NCI-H2107 (cell line): ENCODE data around the gene ZFHX3.

ENCODE experiments used
- DNase-seq: peaks from one replicate; lab custom pipeline; 2025; lab: John Stamatoyannopoulos, UW

ZFHX3 gene

DNA sequence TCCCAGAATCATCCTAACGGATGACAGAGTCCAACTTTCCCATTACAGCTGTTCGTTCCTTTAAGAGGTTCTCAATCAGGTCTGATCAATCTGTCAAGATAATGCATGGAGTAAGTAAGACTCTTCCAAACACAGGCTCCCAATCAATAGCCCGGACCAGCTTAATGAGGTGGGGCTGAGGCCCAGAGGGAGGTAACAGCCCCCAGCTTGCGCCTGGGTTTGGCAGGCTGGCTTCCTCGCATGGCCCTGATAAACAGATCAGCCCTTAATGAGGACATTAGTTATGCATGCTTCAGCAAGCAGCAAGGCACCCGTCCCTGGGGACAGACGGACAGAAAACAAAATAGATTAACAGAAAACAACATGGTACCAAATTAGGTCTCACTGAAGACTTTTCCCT is 145.7 kb downstream of the ZFHX3 start:
- no peak for DNase-seq

DNA sequence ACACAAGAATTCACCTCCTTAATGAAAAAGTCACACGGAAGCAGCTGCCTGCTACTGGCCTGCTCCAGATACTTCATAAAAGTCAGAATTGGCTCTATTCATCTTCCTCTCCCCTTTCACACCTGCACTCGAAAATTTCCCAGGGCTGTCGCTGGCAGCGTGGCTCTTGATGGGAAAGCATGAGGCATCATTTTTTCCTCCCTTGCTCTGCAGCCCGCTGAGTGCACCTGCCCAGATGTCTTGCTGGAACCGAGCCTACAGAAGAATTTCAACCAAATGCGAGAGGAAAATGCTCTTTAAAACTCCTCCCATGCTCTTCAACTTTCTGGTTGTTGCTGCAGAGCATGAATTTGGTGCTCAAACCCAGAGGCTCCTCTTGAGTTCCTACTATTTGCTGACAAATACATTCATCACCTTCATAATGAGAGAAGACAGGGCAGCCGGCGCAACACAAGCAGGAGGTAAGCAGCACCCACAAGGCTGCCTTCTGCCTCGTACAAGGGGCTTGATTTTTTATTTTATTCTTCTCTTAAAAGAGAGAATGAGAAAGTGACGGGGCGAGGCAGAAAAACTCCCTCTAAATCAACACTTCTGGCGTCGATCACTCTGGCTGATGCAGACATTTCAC is 146.8 kb downstream of the ZFHX3 start:
- DNase-seq: no peak

DNA sequence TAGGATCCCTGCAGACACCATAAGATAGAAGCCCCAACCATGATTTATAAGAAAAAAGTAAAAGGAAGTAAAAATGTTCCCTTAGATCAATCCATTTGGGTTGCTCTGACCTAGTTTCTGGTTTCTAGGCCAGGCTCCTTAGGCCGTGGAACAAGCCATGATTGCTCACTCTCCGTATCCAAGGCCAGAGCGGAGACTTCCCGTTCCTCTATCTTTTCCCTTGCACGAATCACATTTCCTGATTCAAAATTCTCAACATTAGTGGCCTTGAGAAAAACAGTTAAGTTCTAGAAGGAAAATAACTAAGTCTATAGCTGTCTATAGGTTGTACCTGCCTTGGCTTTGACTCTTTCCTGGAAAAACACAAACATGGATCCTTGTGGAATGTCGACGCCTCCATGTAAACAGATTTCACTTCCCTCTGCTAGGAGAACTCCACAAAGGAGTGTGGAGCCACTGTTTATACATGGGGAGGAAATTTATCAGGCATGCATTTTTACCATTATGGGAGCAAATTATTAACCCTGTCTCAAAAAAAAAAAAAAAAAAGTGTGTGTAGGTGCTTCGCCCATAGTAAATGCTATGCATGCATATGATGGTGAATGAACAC is 149.6 kb downstream of the ZFHX3 start:
- no peak for DNase-seq

GRCh38 chr16:72897707-72898106 is 150.2 kb downstream of the ZFHX3 start:
- no peak for DNase-seq

DNA sequence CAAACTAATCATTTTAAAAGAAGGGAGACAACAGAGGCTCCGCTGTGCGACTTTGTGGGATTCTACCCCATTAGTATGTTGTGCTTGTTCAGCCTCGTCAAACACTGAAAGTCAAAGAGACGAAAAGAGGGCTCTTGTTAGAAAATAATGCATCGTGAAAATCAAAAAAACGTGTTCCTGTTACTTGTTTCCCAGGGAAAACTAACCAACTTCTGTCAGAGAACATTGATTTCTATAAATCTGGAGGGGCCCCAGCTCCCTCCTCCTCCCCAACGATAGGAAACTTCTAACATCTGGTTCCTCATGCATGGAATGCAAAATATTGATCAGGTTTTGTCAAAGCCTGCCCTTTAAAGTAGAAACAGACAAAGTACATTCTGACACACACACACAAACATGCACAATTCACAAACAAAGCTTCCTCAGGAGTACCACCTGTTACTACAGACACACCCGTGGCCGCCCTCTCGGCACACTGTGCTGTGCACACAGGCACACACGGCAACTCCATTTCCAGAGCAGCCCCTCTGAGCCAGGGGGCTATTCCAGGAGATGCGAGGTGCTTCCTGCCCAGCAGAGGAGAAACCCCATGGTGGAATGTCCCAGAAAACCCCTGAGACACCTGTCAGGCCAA is 151.3 kb downstream of the ZFHX3 start:
- no peak for DNase-seq

- DNase-seq: no peak
Observed at GRCh38 chr16:72895951-72896350, 152.0 kb downstream of the ZFHX3 start.

- no peak for DNase-seq
Observed at GRCh38 chr16:72894293-72895151, 153.4 kb downstream of the ZFHX3 start.

DNA sequence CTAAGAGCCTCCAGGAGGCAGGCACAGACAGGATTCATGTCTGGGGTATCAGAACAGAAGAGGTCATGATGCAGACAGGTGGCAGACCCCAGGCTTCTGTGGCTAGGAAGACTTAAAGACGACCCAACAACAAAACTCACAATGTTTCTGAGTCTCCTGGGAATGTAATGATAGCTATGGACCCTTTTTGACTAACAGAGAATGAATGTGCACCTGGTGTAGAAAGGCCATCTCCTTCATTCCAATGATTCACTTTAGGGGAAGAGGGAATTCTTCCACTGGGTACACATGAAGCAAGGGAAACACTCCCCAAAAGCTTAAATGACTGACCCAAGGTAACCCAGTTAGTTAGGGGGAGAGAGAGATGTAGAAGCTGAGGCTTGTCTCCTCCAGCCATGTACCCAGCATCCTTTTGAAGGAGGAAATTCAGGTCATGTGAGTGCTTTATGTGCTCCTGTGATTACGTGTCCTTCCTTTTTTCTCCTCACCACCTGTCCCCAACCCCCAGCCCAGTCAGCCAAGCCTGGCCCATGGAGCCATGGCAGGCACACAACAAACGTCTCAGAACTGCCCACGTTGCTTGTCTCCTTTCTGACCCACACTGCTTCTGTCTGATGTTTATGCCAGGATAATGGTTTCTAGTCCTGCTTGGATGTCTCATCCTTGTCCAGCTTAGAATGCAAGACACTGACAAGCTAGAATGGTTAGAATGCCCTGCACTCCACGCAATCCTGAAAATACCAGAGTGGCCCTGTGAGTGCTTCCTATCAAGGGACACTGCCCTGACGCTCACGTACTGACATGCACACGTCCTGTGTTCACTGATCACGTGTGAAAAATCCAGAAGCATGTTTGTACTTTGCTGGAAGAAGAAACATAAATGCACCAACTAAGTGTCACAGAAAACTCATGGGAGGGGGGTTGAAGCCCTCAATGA is 156.4 kb downstream of the ZFHX3 start:
- no peak for DNase-seq

- DNase-seq: no peak
Observed at GRCh38 chr16:72890587-72890986, 157.3 kb downstream of the ZFHX3 start.

DNA sequence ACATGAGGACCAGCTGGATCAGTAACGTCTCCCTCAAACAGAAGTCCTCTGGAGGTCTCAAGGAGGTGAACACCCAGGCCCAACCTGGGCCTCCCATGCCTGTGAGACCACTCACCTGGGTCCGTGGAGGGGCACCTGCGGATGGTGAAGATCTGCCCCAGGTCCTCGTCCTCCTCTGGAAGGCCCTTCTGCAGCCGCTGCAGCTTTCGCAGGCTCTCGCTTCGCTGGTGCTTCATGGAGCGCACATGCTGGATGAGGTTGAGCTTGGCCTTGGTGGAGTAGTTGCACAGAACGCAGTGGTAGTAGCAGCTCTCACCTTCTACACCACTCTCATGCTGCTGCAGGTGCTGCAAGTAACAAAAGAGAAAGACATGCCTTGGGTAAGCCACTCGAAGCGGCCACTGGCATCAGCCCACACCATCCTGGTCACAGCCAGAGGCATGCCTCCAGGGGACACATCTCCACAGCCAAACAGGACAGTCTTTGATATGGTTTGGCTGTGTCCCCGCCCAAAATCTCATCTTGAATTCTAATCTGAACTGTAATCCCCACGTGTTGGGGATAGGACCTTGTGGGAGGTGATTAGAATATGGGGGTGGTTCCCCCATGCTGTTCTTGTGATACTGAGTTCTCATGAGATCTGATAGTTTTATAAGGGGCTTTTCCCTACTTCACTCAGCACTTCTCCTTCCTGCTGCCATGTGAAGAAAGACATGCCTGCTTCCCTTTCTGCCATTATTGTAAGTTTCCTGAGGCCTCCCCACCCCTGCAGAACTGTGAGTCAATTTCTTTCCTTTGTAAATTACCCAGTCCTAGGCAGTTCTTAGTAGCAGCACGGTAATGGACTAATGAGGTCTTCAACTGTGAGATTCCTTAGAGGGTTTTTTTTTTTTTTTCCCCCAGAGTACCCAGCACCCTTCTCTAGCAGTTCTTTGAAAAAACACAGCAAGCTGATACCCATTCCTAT is 158.0 kb downstream of the ZFHX3 start:
- DNase-seq: no peak

- DNase-seq: no peak
Observed at GRCh38 chr16:72887537-72887936, 160.4 kb downstream of the ZFHX3 start.

- no peak for DNase-seq
Observed at GRCh38 chr16:72886346-72886974, 161.5 kb downstream of the ZFHX3 start.

DNA sequence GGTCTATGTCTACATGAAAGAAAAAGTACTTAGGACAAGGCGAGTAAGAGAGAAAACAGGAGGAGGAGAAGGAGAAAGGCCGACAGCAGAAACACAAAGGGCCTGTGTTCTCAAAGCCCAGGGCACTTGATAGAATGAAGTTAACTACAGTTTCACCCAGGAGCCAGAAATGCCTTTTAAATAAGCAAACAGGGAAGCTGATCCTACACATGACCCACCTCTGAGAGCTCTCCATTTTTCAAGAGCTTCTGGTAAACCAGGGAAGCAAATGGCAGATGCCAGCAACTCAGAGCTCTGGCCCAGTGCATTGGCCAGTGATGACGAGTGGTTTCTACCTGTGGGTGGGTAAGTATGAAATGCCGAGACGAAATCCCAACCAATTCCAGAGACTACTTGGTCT is 163.4 kb downstream of the ZFHX3 start:
- DNase-seq: peak; percentile 43

DNA sequence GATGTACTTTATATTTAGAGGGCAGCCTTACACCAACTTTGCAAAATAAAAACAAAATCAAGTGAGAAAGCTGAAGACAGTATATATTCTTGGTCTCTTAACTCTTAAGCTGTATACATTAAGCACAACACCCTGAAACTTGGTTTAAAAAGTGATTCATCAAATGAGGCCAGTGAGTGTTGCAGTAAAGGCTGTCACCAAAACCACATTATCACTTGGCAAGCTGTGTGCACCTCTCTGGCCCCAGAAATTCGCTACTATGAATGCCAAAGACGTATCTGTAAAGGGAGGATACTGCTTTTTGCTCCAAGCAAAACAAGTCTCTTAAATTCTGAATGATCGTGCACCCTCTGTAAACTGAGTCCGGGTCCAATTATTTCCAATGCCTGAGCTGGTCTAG is 163.9 kb downstream of the ZFHX3 start:
- no peak for DNase-seq

DNA sequence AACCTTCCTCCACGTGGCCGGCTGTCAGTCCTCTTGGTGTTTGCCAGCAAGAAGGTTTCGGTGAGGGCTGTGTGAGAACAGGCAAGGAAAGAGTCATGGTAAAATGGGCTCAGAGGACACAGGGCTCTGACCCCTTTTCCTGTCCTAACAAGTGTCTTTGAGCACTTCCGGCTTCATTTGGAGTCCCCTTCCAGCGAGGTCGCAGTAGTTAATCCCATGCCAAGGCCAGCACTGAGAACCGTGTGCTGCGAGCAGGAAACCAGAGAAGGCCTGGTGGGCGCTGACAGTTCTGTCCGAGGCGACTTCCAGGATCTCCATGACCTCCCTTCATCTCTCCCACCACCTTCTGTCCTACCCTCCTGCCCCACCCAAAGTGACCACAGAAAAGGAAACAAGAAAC is 168.1 kb downstream of the ZFHX3 start:
- no peak for DNase-seq

- DNase-seq: no peak
Observed at GRCh38 chr16:72878301-72879269, 169.3 kb downstream of the ZFHX3 start.

DNA sequence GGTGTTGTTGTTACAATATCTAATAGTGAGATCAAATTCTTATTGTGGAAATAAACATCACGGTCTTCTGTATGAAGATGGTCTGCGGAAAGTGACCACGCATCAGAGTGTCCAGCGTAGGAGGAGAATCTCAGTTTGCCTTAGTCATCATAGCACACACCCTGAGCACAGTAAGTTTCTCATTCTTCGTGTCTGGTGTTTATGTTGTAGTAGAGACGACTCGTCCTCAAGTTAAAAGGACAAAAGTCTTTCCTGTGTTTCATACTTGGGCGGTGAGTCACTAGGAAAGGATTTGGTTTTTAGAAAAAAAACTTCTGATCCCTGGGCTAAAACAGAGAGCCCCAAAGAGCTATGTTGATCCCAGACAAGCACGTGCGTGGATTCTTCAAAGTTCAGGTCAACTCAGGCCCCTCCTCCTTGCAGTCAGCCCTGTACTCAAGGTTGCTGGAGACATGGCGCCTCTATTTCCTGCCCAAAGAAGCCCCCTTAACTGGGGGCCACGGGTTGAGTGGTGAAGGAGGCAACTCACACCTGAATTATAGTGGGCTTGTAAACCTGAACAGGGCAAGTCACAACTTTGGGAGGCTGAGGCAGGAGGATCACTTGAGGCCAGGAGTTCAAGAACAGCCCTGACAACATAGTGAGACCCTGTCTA is 170.4 kb downstream of the ZFHX3 start:
- no peak for DNase-seq

GRCh38 chr16:72876981-72877373 is 171.0 kb downstream of the ZFHX3 start:
- no peak for DNase-seq
